Endothelial cell of umbilical vein (primary cell): ENCODE results near the gene ADAMTS12. TPM values are rescaled to one million over a fixed set of nuclear protein-coding genes. Genes with fewer than 3 reads are reported as not detected.

Experiments
- BruUV-seq: library from RNA; stranded (reverse); fragments of 400-500 nt; replicated peaks from 2 replicates; lab custom pipeline; 2021; lab: Mats Ljungman, UMichigan
- CTCF ChIA-PET: fragments of 300-600, 350-600 bp; sonication (Branson Sonifier 250); formaldehyde crosslinking; loops from one replicate; lab custom pipeline; 2021; ENCODE audit warnings: antibody characterized with exemption, inconsistent platforms; lab: Charles Lee
- POLR2A ChIA-PET: fragments of 300-600, 350-600 bp; sonication (Branson Sonifier 250); formaldehyde crosslinking; loops from one replicate; lab custom pipeline; 2021; ENCODE audit warnings: antibody characterized with exemption, inconsistent platforms; lab: Charles Lee
- DNase-seq: peaks from one replicate; pipeline ENCODE4 v3.0.0-alpha.2; 2011; ENCODE audit warnings: low read depth, low spot score
- FAIRE-seq: peaks from 2 replicates; lab custom pipeline; 2011; peaks lifted over from hg19 to GRCh38; lab: Jason Lieb, UNC
- H2AFZ ChIP-seq: 2 replicates; pipeline ENCODE4 v1.6.0; 2012; ENCODE audit warnings: low read depth, low read length, control low read depth, inconsistent platforms
- H3K27ac ChIP-seq: 2 replicates; pipeline ENCODE4 v1.5.1; 2011; ENCODE audit warnings: low read depth, mild to moderate bottlenecking, control low read depth, low read length, moderate library complexity; ENCODE audit not compliant: insufficient read depth
- H3K27me3 ChIP-seq, 2 experiments: 2 replicates each; pipeline versions ENCODE4 v1.6.0 to v1.6.1; 2011; ENCODE audit warnings: low read length in 2 of 2, mixed read lengths in 1 of 2; ENCODE audit not compliant: control insufficient read depth in 2 of 2, insufficient read depth in 2 of 2
- H3K36me3 ChIP-seq, 2 experiments: 2 replicates in 1 of 2; 3 replicates in 1 of 2; pipeline ENCODE4 v1.5.1; 2011; ENCODE audit warnings: low read length in 2 of 2, mild to moderate bottlenecking in 1 of 2, moderate library complexity in 1 of 2; ENCODE audit not compliant: control insufficient read depth in 2 of 2, insufficient read depth in 2 of 2; ENCODE audit errors: extremely low read depth in 1 of 2
- H3K4me1 ChIP-seq: 3 replicates; pipeline ENCODE4 v1.5.1; 2011; ENCODE audit warnings: mild to moderate bottlenecking, low read length; ENCODE audit not compliant: control insufficient read depth, insufficient read depth; ENCODE audit errors: extremely low read depth
- H3K4me2 ChIP-seq: 2 replicates; pipeline ENCODE4 v1.6.1; 2011; ENCODE audit warnings: low read length, control low read depth, mixed read lengths; ENCODE audit not compliant: insufficient read depth
- H3K4me3 ChIP-seq, 3 experiments: fragments of 200-600 bp in 1 of 3; sonication (generic), shearing (Covaris generic) in 1 of 3; replicated peaks in 1 of 3; 2 replicates each; pipeline ENCODE4 v1.5.1; 2011 to 2016; ENCODE audit warnings: control low read depth in 3 of 3, low read length in 3 of 3, mild to moderate bottlenecking in 2 of 3, inconsistent platforms in 1 of 3, low read depth in 1 of 3, moderate library complexity in 1 of 3; ENCODE audit not compliant: insufficient read depth in 1 of 3
- H3K79me2 ChIP-seq: 2 replicates; pipeline ENCODE4 v1.6.0; 2012; ENCODE audit warnings: low read length, inconsistent platforms; ENCODE audit not compliant: control insufficient read depth, insufficient read depth
- H3K9ac ChIP-seq: replicated peaks from 2 replicates; pipeline ENCODE3; 2011; ENCODE audit warnings: low read length, control low read depth; ENCODE audit not compliant: insufficient read depth; ENCODE audit errors: extremely low read depth
- H3K9me1 ChIP-seq: replicated peaks from 3 replicates; pipeline ENCODE4 v1.6.0; 2011; ENCODE audit warnings: mild to moderate bottlenecking, low read length; ENCODE audit not compliant: control insufficient read depth, insufficient read depth; ENCODE audit errors: extremely low read depth
- H3K9me3 ChIP-seq: replicated peaks from 2 replicates; pipeline ENCODE4 v1.5.1; 2012; ENCODE audit warnings: low read length, inconsistent platforms; ENCODE audit not compliant: control insufficient read depth, insufficient read depth
- H4K20me1 ChIP-seq: replicated peaks from 2 replicates; pipeline ENCODE3; 2011; ENCODE audit warnings: mild to moderate bottlenecking, low read length; ENCODE audit not compliant: control insufficient read depth, insufficient read depth; ENCODE audit errors: extremely low read depth
- EZH2 ChIP-seq: IDR thresholded peaks from 2 replicates; pipeline ENCODE4 v1.6.1; 2012; ENCODE audit warnings: borderline replicate concordance, low read depth, mild to moderate bottlenecking, moderate library complexity, low read length, inconsistent platforms; ENCODE audit not compliant: severe bottlenecking
- FOS ChIP-seq: IDR thresholded peaks from 2 replicates; pipeline ENCODE4 v1.6.1; 2011; ENCODE audit warnings: mild to moderate bottlenecking, low read length, moderate library complexity, borderline replicate concordance; ENCODE audit not compliant: insufficient read depth
- GATA2 ChIP-seq: IDR thresholded peaks from 2 replicates; pipeline ENCODE4 v1.7.0; 2011; ENCODE audit warnings: low read depth, mild to moderate bottlenecking, moderate library complexity, mixed read lengths, low read length; ENCODE audit not compliant: insufficient read length, insufficient read depth
- JUN ChIP-seq: IDR thresholded peaks from 2 replicates; pipeline ENCODE4 v1.6.1; 2011; ENCODE audit warnings: borderline replicate concordance, low read depth; ENCODE audit not compliant: insufficient read length, insufficient read depth
- MAX ChIP-seq: IDR thresholded peaks from 2 replicates; pipeline ENCODE4 v1.6.1; 2011; ENCODE audit not compliant: insufficient read depth, insufficient read length
- MYC ChIP-seq: IDR thresholded peaks from one replicate; pipeline ENCODE4 v1.6.1; 2011; ENCODE audit warnings: mild to moderate bottlenecking, low read depth, low read length
- POLR2A ChIP-seq: IDR thresholded peaks from 2 replicates; pipeline ENCODE4 v1.6.1; 2012; ENCODE audit warnings: low read depth, mild to moderate bottlenecking, control low read depth, low read length
- POLR2AphosphoS5 ChIP-seq: IDR thresholded peaks from 2 replicates; pipeline ENCODE4 v1.6.1; 2012; ENCODE audit warnings: low read depth, mild to moderate bottlenecking, control low read depth, low read length, moderate library complexity; ENCODE audit not compliant: insufficient read depth
- dilution Hi-C: fragments of 300-500 bp; cut with MboI; formaldehyde crosslinking; loops from one replicate; pipeline ENCODE4 v1.15.0; 2019; ENCODE audit warnings: low sequenced_read_pairs; ENCODE audit not compliant: extremely low pct_ligation_motif_present
- intact Hi-C: fragments of 100-400 bp; cut with micrococcal nuclease; formaldehyde crosslinking; loops from one replicate; pipeline ENCODE4 v1.10.0; 2022
- polyA plus RNA-seq, 4 experiments: library from polyadenylated mRNA; depleted of rRNA in 3 of 4; stranded (reverse) in 3 of 4; unstranded in 1 of 4; fragments of >200 nt; gene quantifications; 2 replicates each; pipeline versions ENCODE4 v1.2.1 to v1.2.3, GENCODE V29; 2011 to 2012; ENCODE audit warnings: missing spikeins in 1 of 4
- total RNA-seq: library from RNA; stranded (reverse); gene quantifications from 2 replicates; pipeline ENCODE4 v1.2.3, GENCODE V29; 2021
- TF ChIP-seq, protein P1 (sequence below), 2 donors: IDR thresholded peaks; 1 replicate in 1 of 2; 2 replicates in 1 of 2; pipeline ENCODE4 v1.5.1; 2011; ENCODE audit warnings: low read length in 2 of 2, mild to moderate bottlenecking in 2 of 2, moderate library complexity in 2 of 2, control low read depth in 1 of 2, inconsistent platforms in 1 of 2, low read depth in 1 of 2; ENCODE audit not compliant: insufficient read depth in 1 of 2; ENCODE audit errors: extremely low read depth in 1 of 2

ADAMTS12 gene
- total and polyA plus RNA-seq, 2 donors (not counting 3 experiments of a cell fraction or from before 2014, with no cell fraction given): 0.88 TPM; not detected in 1

- no peak overlapping the region for H3K9ac ChIP-seq
- intact Hi-C loops (no loop called here), dilution Hi-C loops (no loop called here)
- TF ChIP-seq, protein P1, sequence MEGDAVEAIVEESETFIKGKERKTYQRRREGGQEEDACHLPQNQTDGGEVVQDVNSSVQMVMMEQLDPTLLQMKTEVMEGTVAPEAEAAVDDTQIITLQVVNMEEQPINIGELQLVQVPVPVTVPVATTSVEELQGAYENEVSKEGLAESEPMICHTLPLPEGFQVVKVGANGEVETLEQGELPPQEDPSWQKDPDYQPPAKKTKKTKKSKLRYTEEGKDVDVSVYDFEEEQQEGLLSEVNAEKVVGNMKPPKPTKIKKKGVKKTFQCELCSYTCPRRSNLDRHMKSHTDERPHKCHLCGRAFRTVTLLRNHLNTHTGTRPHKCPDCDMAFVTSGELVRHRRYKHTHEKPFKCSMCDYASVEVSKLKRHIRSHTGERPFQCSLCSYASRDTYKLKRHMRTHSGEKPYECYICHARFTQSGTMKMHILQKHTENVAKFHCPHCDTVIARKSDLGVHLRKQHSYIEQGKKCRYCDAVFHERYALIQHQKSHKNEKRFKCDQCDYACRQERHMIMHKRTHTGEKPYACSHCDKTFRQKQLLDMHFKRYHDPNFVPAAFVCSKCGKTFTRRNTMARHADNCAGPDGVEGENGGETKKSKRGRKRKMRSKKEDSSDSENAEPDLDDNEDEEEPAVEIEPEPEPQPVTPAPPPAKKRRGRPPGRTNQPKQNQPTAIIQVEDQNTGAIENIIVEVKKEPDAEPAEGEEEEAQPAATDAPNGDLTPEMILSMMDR (IDR thresholded peaks at IDR 0.05; ENCODE audit: extremely low read depth in 1 of 2, insufficient read depth in 1 of 2, low read depth in 1 of 2, low read length in 2 of 2): no peak
- TF ChIP-seq GATA2 (no peak), JUN (no peak)
- no peaks in the 10 kb centered on the region for H3K9me3 ChIP-seq
- no peaks in the 10 kb centered on the region for H4K20me1 ChIP-seq
- no peaks in the 10 kb centered on the region for H3K79me2 ChIP-seq
- H3K36me3 ChIP-seq: no peaks in the 10 kb centered on the region
- FAIRE-seq: no peak
- no peak overlapping the region for H3K4me2 ChIP-seq
- H3K4me1 ChIP-seq: no peaks in the 10 kb centered on the region
- H3K9me1 ChIP-seq: no peaks in the 10 kb centered on the region
- ChIA-PET CTCF (interaction anchor here (1.1 to 4.4 kb wide), 4 partner anchors 10 to 391 kb away, joined by 5 to 27 read pairs (median 6); no protein-coding TSS in a partner anchor), POLR2A (no interaction called here)
- DNase-seq: no peak
- BruUV-seq: no TSS peak
- no peak overlapping the region for H3K4me3 ChIP-seq
- H3K27ac ChIP-seq: no peak overlapping the region
- H3K27me3 ChIP-seq: peaks cover 0 to 2% of the 10 kb centered on the region in 2 experiments
- no peak overlapping the region for H2AFZ ChIP-seq
Observed at GRCh38 chr5:33579152-33579551, 312.6 kb downstream of the ADAMTS12 start.

DNA sequence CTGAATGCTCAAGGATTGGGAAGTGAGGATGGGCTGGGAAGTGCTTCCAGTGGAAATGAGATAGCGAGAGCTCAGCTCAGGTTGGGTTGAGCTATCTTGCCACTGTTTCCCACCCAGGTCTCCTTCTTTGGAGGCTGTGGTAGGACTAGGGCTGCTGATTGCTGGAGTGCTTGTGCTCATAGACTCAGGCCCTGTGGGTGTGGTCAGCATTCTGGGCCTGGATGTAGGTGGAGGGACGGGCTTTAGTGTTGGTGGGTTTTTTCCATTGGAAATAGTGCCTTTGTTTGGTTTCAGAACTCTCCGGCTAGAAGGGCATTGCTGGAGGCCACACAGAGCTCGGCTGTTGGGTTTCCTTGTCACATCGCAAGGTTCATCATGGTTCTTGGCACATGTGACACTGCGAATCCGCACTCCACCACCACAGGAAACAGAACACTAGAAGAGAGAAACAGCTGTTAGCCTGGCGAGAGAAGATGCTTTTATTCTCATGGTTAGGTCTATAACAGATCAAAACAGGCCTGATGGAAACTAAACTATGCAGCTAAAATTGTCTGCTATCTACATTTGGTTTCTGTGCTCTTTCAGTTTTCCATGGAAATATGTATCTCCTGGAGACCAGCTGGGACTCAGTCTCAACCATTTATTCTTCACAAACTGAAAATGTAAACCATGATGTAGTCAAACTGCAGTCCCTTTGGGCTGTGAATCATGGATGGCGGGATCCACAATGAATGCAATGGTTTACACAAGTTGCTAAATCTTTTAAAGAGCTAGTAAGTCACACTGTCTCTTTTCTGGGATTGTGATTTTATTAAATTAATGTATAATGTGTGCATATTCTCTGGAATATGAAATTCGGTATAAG is 314.8 kb downstream of the ADAMTS12 start:
- H3K27me3 ChIP-seq: peaks cover 0 to 2% of the 10 kb centered on the region in 2 experiments
- no peak overlapping the region for H3K4me3 ChIP-seq
- H3K9me3 ChIP-seq: no peaks in the 10 kb centered on the region
- no peaks in the 10 kb centered on the region for H3K4me1 ChIP-seq
- intact Hi-C loops (no loop called here), dilution Hi-C loops (no loop called here)
- no peaks in the 10 kb centered on the region for H4K20me1 ChIP-seq
- H2AFZ ChIP-seq: no peak overlapping the region
- no peak overlapping the region for H3K4me2 ChIP-seq
- no peak for TF ChIP-seq MYC
- TF ChIP-seq EZH2: no peak
- TF ChIP-seq, protein P1 (IDR thresholded peaks at IDR 0.05; ENCODE audit: extremely low read depth in 1 of 2, insufficient read depth in 1 of 2, low read depth in 1 of 2, low read length in 2 of 2): no peak
- TF ChIP-seq GATA2: no peak
- no peak for TF ChIP-seq MAX
- TF ChIP-seq POLR2AphosphoS5: no peak
- TF ChIP-seq JUN: no peak
- TF ChIP-seq POLR2A: no peak
- no peak for TF ChIP-seq FOS
- H3K9me1 ChIP-seq: no peaks in the 10 kb centered on the region
- ChIA-PET POLR2A (no interaction called here), CTCF (interaction anchor here (0.8 to 4.4 kb wide), 4 partner anchors 12 to 393 kb away, joined by 3 to 27 read pairs (median 6); no protein-coding TSS in a partner anchor)
- no TSS peak for BruUV-seq
- no peak overlapping the region for H3K27ac ChIP-seq
- no peak for DNase-seq
- no peak for FAIRE-seq
- no peak overlapping the region for H3K9ac ChIP-seq
- no peaks in the 10 kb centered on the region for H3K79me2 ChIP-seq
- no peaks in the 10 kb centered on the region for H3K36me3 ChIP-seq
